HG03520 (cell line): Measurements from ENCODE around the gene THAP6.
"Not testable (repeated sequence)": the region's sequence is repeated elsewhere in the genome, so short reads cannot be mapped to it uniquely, and the experiment has no call there.

Experiments used
- ATAC-seq: cut with Tn5 transposase; IDR thresholded peaks from one replicate; pipeline ENCODE4 v1.9.1; 2021; ENCODE audit warnings: mild to moderate bottlenecking, moderate library complexity; ENCODE audit not compliant: unreplicated experiment

Gene THAP6

GRCh38 chr4:75514131-75514948 is at the start of gene THAP6, which contains the start of gene RCHY1:
TSS of gene THAP6 (plus strand) at chr4:75514473. CDS start at chr4:75515453, 980 bp downstream.
TSS of gene RCHY1 (minus strand) at chr4:75514403. CDS start at chr4:75514286, 117 bp downstream.
- peak; percentile 90 for ATAC-seq

GRCh38 chr4:75469896-75470295 is 44.4 kb upstream of the THAP6 start:
- no peak for ATAC-seq

DNA sequence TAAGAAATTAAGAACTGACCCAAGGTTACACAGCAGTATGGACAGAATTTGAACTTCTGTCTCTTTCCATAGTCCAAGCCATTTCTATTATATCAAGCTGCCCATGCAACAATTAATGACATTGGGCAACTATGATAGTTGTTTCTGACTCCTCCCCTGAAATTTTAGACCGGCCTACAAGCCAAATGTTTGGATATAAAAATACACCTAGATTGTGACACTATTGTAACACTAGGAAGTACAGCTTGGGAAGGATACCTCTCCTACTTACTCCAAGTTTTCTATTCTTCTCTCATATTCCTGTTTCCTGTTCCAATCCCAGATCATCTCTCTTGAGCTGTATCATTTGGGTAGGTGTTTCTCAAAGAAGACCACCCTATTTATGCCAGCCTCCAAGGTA is 43.5 kb upstream of the THAP6 start:
- no peak for ATAC-seq

- no peak for ATAC-seq
Observed at GRCh38 chr4:75477201-75477600, 37.1 kb upstream of the THAP6 start.

DNA sequence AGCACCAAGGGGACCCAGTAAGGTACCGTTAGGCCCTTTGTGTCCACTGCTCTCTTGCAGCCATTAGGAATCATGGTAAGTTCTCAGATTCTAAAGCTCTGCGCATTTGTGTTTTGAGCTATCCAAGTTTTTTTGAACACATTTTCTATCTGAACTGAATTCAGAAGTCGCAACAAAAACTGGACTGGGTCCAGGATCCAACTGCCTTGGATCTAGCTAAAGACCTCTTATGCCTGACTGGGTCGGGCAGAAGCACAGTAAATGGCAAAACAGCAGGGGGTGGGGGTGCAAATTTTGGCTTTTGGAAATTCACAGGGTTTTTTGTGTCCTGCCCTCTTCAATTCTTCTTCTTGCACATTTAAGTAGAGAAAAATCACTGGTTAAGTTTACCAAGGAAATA is 30.1 kb upstream of the THAP6 start:
- ATAC-seq: no peak

DNA sequence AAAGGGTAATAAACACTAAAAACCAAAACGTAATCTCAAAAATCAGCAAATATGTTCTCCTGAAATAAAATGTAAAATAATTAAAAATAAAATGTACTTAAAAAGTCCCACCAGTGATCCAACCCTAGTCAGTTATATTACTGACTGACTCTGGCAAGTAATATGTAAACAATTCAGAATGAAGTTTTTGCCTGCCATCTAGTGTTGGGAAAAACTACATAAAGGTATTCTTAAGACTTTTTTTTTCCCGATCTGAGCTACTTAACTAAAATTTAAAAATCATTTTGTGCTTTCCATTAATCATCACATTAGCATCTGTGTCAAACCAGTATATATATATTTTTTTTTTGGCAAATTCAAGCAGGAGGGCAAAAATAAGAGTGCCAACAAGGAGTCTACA is 24.1 kb upstream of the THAP6 start:
- ATAC-seq: no peak

GRCh38 chr4:75494563-75494962 is 19.7 kb upstream of the THAP6 start:
- ATAC-seq: no peak

DNA sequence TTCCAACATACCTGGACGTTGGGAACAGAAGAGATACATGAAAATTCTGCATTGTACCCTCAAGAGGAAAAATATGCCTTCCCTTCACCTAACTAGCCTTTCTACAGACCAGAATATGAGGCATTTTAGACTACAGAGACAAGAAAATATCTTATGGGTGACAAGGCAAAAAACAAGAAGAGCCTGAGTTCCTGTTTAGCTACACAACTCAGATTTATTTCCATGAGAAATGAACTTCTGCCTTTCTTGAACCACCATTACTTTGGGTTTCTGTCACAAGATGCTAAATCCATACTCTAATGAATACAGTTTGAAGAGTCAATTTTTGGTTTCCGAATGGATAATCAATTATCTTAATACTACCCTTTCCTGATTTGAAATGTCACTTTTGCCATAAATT is 18.8 kb upstream of the THAP6 start:
- ATAC-seq: no peak

GRCh38 chr4:75496406-75496805 is 17.9 kb upstream of the THAP6 start:
- ATAC-seq: no peak

DNA sequence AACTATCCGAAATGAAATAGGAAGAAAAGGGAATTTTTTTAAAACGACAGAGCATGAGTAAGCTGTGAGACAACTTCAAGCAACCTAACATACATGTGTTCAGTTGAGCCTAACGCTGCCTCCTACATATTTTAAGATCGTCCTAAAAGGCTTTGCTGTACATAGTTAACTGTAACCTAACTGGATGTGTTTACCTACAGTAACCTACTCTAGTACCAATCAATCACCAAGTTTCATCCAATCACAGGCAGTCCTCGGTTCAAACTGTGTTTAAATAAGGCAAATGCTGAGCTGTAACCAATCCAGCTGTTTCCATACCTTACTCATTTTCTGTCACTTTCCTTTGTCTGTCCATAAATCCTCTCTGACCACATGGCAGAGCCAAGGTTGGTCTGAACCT is 17.1 kb upstream of the THAP6 start:
- ATAC-seq: no peak

GRCh38 chr4:75498041-75498440 is 16.2 kb upstream of the THAP6 start:
- ATAC-seq: no peak

DNA sequence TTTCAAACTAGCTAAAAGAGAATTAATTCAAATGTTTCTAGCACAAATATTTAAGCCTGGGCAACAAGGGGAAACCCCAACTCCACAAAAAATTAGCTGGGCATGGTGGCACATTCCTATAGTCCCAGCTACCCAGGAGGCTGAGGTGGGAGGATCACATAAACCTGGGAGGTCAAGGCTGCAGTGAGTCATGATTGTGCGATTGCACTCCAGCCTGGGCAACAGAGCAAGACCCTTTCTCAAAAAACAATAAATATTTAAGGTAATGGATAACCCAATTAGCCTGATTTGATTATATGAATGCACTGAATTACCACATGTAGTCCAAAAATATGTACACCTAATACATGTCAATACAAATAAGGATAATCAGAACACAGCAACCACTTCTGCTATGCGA is 14.4 kb upstream of the THAP6 start:
- no peak for ATAC-seq

GRCh38 chr4:75502671-75503070 is 11.6 kb upstream of the THAP6 start:
- no peak for ATAC-seq

- no peak for ATAC-seq
Observed at GRCh38 chr4:75505630-75506029, 8.6 kb upstream of the THAP6 start.

DNA sequence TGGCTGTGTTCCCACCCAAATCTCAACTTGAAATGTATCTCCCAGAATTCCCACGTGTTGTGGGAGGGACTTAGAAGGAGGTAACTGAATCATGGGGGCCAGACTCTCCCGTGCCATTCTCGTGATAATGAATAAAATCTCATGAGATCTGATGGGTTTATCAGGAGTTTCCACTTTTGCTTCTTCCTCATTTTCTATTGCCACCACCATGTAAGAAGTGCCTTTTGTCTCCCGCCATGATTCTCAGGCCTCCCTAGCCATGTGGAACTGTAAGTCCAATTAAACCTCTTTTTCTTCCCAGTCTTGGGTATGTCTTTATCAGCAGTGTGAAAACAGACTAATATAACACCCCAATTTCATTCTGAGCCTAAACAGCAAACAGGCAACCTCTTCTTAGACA is 4.7 kb upstream of the THAP6 start:
- ATAC-seq: not testable (repeated sequence)

- ATAC-seq: no peak
Observed at GRCh38 chr4:75511841-75512240, 2.4 kb upstream of the THAP6 start.

GRCh38 chr4:75512386-75513211 is 1.7 kb upstream of the THAP6 start:
- no peak for ATAC-seq

- no peak for ATAC-seq
Observed at GRCh38 chr4:75513526-75514130, 645 bp upstream of the THAP6 start.

DNA sequence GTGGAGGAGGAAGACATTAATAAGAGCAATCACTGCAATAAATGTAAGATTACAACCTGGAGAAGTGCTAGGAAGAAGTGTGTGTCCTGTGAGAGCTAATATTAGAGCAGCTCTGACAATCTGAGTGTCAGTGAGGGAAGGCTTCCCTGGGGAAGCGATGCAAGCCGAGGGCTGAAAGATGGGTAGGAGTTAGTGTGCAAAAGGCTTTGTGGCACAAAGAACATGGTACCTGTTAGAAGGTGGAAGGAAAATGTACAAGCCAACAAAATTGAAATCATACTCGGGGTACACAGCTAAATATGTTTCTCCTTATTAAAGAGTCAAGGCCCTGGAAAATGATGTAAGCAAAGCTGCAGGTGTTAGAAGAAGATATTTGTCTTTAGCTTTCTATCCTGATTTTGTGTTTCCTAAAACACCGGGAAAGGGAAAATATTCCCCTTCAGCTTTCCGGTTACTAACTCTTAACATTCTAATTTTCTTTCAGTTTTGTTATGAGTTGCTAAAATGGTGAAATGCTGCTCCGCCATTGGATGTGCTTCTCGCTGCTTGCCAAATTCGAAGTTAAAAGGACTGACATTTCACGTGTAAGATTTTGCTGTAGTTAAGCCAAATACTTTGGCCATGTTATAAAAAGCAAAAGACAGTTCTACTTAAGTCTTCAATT is 808 bp downstream of the THAP6 start:
- peak; percentile 0 for ATAC-seq

- ATAC-seq: no peak
Observed at GRCh38 chr4:75516144-75516543, 1.9 kb downstream of the THAP6 start.

GRCh38 chr4:75519452-75519851 is 5.2 kb downstream of the THAP6 start:
- ATAC-seq: not testable (repeated sequence)
